Trophoblast cell (in vitro differentiated cells and primary cell): ENCODE data around the gene TYW3.
"Not testable (repeated sequence)": the region's sequence is repeated elsewhere in the genome, so short reads cannot be mapped to it uniquely, and the experiment has no call there.

ENCODE experiments used
- DNase-seq, 2 donors: peaks; one replicate each; pipeline ENCODE4 v3.0.0-alpha.2; 2016
- H2AFZ ChIP-seq: 2 replicates; pipeline ENCODE4 v1.6.1; 2013; ENCODE audit warnings: low read length, moderate library complexity, mild to moderate bottlenecking; ENCODE audit not compliant: insufficient read depth, poor library complexity
- H2AK5ac ChIP-seq: 2 replicates; pipeline ENCODE4 v1.6.1; 2013; ENCODE audit warnings: mild to moderate bottlenecking, low read length
- H2BK120ac ChIP-seq: 2 replicates; pipeline ENCODE4 v1.6.1; 2013; ENCODE audit warnings: low read length, mild to moderate bottlenecking, moderate library complexity; ENCODE audit not compliant: insufficient read depth, poor library complexity
- H2BK12ac ChIP-seq: 2 replicates; pipeline ENCODE4 v1.6.1; 2013; ENCODE audit warnings: mild to moderate bottlenecking, low read length, moderate library complexity
- H2BK5ac ChIP-seq: 2 replicates; pipeline ENCODE4 v1.6.1; 2013; ENCODE audit warnings: low read length, low read depth, moderate library complexity, mild to moderate bottlenecking; ENCODE audit not compliant: poor library complexity
- H3K14ac ChIP-seq: 2 replicates; pipeline ENCODE4 v1.6.1; 2013; ENCODE audit warnings: mild to moderate bottlenecking, low read length
- H3K18ac ChIP-seq: 2 replicates; pipeline ENCODE4 v1.6.1; 2013; ENCODE audit warnings: mild to moderate bottlenecking, low read length
- H3K23ac ChIP-seq: 2 replicates; pipeline ENCODE4 v1.6.1; 2013; ENCODE audit warnings: low read length
- H3K27ac ChIP-seq: 2 replicates; pipeline ENCODE4 v1.5.1; 2013; ENCODE audit warnings: low read depth, mild to moderate bottlenecking, inconsistent platforms, low read length, moderate library complexity
- H3K27me3 ChIP-seq: 2 replicates; pipeline ENCODE4 v1.6.1; 2013; ENCODE audit warnings: inconsistent platforms, mild to moderate bottlenecking, low read length, moderate library complexity; ENCODE audit not compliant: insufficient read depth
- H3K36me3 ChIP-seq, 2 experiments: 1 replicate in 1 of 2; 2 replicates in 1 of 2; pipeline ENCODE4 v1.6.1; 2013; ENCODE audit warnings: low read length in 2 of 2, mild to moderate bottlenecking in 2 of 2, moderate library complexity in 1 of 2; ENCODE audit not compliant: insufficient read depth in 2 of 2, control insufficient read depth in 1 of 2
- H3K4ac ChIP-seq: 2 replicates; pipeline ENCODE4 v1.6.1; 2013; ENCODE audit warnings: low read depth, mild to moderate bottlenecking, low read length, moderate library complexity
- H3K4me1 ChIP-seq, 2 experiments: 1 replicate in 1 of 2; 2 replicates in 1 of 2; pipeline ENCODE4 v1.6.1; 2013; ENCODE audit warnings: low read length in 2 of 2, mild to moderate bottlenecking in 2 of 2, moderate library complexity in 1 of 2; ENCODE audit not compliant: insufficient read depth in 2 of 2, control insufficient read depth in 1 of 2
- H3K4me2 ChIP-seq: 2 replicates; pipeline ENCODE4 v1.6.1; 2013; ENCODE audit warnings: inconsistent platforms, mild to moderate bottlenecking, low read length, moderate library complexity
- H3K4me3 ChIP-seq: 2 replicates; pipeline ENCODE4 v1.5.1; 2013; ENCODE audit warnings: mild to moderate bottlenecking, low read depth, low read length, inconsistent platforms
- H3K79me1 ChIP-seq: one replicate; pipeline ENCODE4 v1.6.1; 2013; ENCODE audit warnings: low read length
- H3K79me2 ChIP-seq: 2 replicates; pipeline ENCODE4 v1.6.1; 2013; ENCODE audit warnings: low read length, mild to moderate bottlenecking; ENCODE audit not compliant: control insufficient read depth, insufficient read depth, poor library complexity
- H3K9ac ChIP-seq: 2 replicates; pipeline ENCODE4 v1.6.1; 2013; ENCODE audit warnings: mild to moderate bottlenecking, low read length
- H3K9me3 ChIP-seq: 2 replicates; pipeline ENCODE4 v1.6.1; 2013; ENCODE audit warnings: low read depth, mild to moderate bottlenecking, control low read depth, inconsistent platforms, low read length; ENCODE audit not compliant: insufficient read depth
- H4K12ac ChIP-seq: 2 replicates; pipeline ENCODE4 v1.6.1; 2013; ENCODE audit warnings: low read depth, mild to moderate bottlenecking, low read length, moderate library complexity
- H4K8ac ChIP-seq: 2 replicates; pipeline ENCODE4 v1.6.1; 2013; ENCODE audit warnings: low read depth, mild to moderate bottlenecking, low read length, moderate library complexity
- H4K91ac ChIP-seq: one replicate; pipeline ENCODE4 v1.6.1; 2013; ENCODE audit warnings: low read depth, mild to moderate bottlenecking, low read length, moderate library complexity
- WGBS: extraction: QIAGEN DNeasy Blood & Tissue Kit; methylation state at CpG from one replicate; pipeline ENCODE4 v1.1.7; 2013; ENCODE audit warnings: missing lambda C conversion rate; ENCODE audit not compliant: insufficient read length, insufficient coverage; ENCODE audit errors: extremely low coverage; 5-methylcytosine and 5-hydroxymethylcytosine counted together

Gene TYW3

GRCh38 chr1:74748960-74749359, 16.0 kb downstream of the TYW3 start:
- H3K4me2 ChIP-seq = no peak overlapping the region
- H3K18ac ChIP-seq = no peak overlapping the region
- no peak overlapping the region for H3K9ac ChIP-seq
- no peaks in the 10 kb centered on the region for H3K27me3 ChIP-seq
- H2AK5ac ChIP-seq = no peak overlapping the region
- no peak overlapping the region for H4K12ac ChIP-seq
- no peak overlapping the region for H3K14ac ChIP-seq
- no CpG with 5 or more reads among the region's 1 CpG for WGBS
- H2BK120ac ChIP-seq = no peak overlapping the region
- DNase-seq = no peak
- H3K9me3 ChIP-seq = no peaks in the 10 kb centered on the region
- H3K4ac ChIP-seq = no peak overlapping the region
- no peaks in the 10 kb centered on the region for H3K79me2 ChIP-seq
- H2BK12ac ChIP-seq = no peak overlapping the region
- H2AFZ ChIP-seq = no peak overlapping the region
- no peak overlapping the region for H2BK5ac ChIP-seq
- H3K4me3 ChIP-seq = no peak overlapping the region
- peaks cover 0 to 10% of the 10 kb centered on the region in 2 experiments for H3K36me3 ChIP-seq
- H3K23ac ChIP-seq = no peak overlapping the region
- no peak overlapping the region for H4K91ac ChIP-seq
- no peaks in the 10 kb centered on the region for H3K79me1 ChIP-seq
- H3K27ac ChIP-seq = no peak overlapping the region
- no peaks in the 10 kb centered on the region for H3K4me1 ChIP-seq
- no peak overlapping the region for H4K8ac ChIP-seq

GRCh38 chr1:74753104-74753503, 20.2 kb downstream of the TYW3 start:
- Histone ChIP-seq H3K9ac (no peak overlapping the region), H3K18ac (no peak overlapping the region), H2BK5ac (no peak overlapping the region), H2BK120ac (no peak overlapping the region), H3K79me1 (no peaks in the 10 kb centered on the region), H3K36me3 (peaks cover 0 to 7% of the 10 kb centered on the region in 2 experiments), H3K4ac (no peak overlapping the region), H3K4me1 (no peaks in the 10 kb centered on the region), H2AK5ac (no peak overlapping the region), H3K14ac (no peak overlapping the region), H4K91ac (no peak overlapping the region), H2BK12ac (no peak overlapping the region), H3K4me2 (no peak overlapping the region), H4K12ac (no peak overlapping the region), H4K8ac (no peak overlapping the region), H3K4me3 (no peak overlapping the region), H3K23ac (no peak overlapping the region), H2AFZ (no peak overlapping the region), H3K79me2 (no peaks in the 10 kb centered on the region), H3K9me3 (peaks cover 6% of the 10 kb centered on the region), H3K27ac (no peak overlapping the region), H3K27me3 (no peaks in the 10 kb centered on the region)
- peak in 1 of 2 donors; percentile 18 for DNase-seq
- WGBS = no CpG with 5 or more reads among the region's 2 CpGs

GRCh38 chr1:74755475-74755874, 22.5 kb downstream of the TYW3 start:
- no peak overlapping the region for H2BK120ac ChIP-seq
- DNase-seq = no peak
- no peak overlapping the region for H2BK5ac ChIP-seq
- H3K4me1 ChIP-seq = no peaks in the 10 kb centered on the region
- H3K27ac ChIP-seq = no peak overlapping the region
- H3K27me3 ChIP-seq = no peaks in the 10 kb centered on the region
- no peak overlapping the region for H3K23ac ChIP-seq
- H3K9me3 ChIP-seq = peaks cover 6% of the 10 kb centered on the region
- no peak overlapping the region for H3K18ac ChIP-seq
- H3K79me1 ChIP-seq = no peaks in the 10 kb centered on the region
- no peak overlapping the region for H3K4me3 ChIP-seq
- H3K36me3 ChIP-seq = peaks cover 3 to 7% of the 10 kb centered on the region in 2 experiments
- no peak overlapping the region for H3K9ac ChIP-seq
- H2AFZ ChIP-seq = no peak overlapping the region
- H2BK12ac ChIP-seq = no peak overlapping the region
- no peak overlapping the region for H3K14ac ChIP-seq
- H4K12ac ChIP-seq = no peak overlapping the region
- H3K4me2 ChIP-seq = no peak overlapping the region
- no peak overlapping the region for H3K4ac ChIP-seq
- no peaks in the 10 kb centered on the region for H3K79me2 ChIP-seq
- H2AK5ac ChIP-seq = no peak overlapping the region
- no peak overlapping the region for H4K91ac ChIP-seq
- H4K8ac ChIP-seq = no peak overlapping the region

- not testable (repeated sequence) for H3K4me2 ChIP-seq, H3K36me3 ChIP-seq, H3K23ac ChIP-seq, H4K12ac ChIP-seq, H3K9me3 ChIP-seq, H3K4me1 ChIP-seq, H3K18ac ChIP-seq, DNase-seq, H2AFZ ChIP-seq, H4K8ac ChIP-seq, H3K27me3 ChIP-seq, H3K4me3 ChIP-seq, H3K27ac ChIP-seq, H3K9ac ChIP-seq, H2AK5ac ChIP-seq, H3K79me2 ChIP-seq, H3K4ac ChIP-seq, H3K14ac ChIP-seq, H4K91ac ChIP-seq, H2BK5ac ChIP-seq, H2BK120ac ChIP-seq, H2BK12ac ChIP-seq, H3K79me1 ChIP-seq
- no CpG with 5 or more reads among the region's 2 CpGs for WGBS
Observed at GRCh38 chr1:74756650-74757049, 23.7 kb downstream of the TYW3 start.
